ENCODE measurements around the gene SCAPER.

Gene SCAPER

DNA sequence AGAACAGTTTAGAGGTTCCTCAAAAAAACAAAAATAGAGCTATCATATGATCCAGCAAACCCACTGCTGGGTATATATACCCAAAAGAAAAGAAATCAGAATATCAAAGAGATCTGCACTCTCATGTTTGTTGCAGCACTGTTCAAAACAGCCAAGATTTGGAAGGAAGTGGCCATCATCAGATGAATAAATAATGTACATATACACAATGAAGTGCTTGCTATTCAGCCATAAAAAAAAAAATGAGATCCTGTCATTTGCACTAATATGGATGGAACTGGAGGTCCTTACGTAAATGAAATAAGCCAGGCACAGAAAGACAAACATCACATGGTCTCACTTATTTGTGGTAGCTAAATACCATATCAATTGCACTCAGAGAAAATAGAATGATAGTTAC, 58.4 kb downstream of the SCAPER start:
- Histone ChIP-seq H3K4me1 (ENCODE audit: control insufficient read depth in 1 of 2, insufficient read depth in 1 of 2, low read depth in 1 of 2, low read length in 1 of 2) (no peaks in the 10 kb centered on the region), H3K4me3 (ENCODE audit: low read depth in 1 of 2, low read length in 1 of 2) (no peak overlapping the region), H3K27ac (no peak overlapping the region), H3K27me3 (no peaks in the 10 kb centered on the region), H3K36me3 (no peaks in the 10 kb centered on the region), H3K9me3 (peaks cover 3% of the 10 kb centered on the region)
- TF ChIP-seq, protein P1, sequence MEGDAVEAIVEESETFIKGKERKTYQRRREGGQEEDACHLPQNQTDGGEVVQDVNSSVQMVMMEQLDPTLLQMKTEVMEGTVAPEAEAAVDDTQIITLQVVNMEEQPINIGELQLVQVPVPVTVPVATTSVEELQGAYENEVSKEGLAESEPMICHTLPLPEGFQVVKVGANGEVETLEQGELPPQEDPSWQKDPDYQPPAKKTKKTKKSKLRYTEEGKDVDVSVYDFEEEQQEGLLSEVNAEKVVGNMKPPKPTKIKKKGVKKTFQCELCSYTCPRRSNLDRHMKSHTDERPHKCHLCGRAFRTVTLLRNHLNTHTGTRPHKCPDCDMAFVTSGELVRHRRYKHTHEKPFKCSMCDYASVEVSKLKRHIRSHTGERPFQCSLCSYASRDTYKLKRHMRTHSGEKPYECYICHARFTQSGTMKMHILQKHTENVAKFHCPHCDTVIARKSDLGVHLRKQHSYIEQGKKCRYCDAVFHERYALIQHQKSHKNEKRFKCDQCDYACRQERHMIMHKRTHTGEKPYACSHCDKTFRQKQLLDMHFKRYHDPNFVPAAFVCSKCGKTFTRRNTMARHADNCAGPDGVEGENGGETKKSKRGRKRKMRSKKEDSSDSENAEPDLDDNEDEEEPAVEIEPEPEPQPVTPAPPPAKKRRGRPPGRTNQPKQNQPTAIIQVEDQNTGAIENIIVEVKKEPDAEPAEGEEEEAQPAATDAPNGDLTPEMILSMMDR (IDR thresholded peaks at IDR 0.05), result no peak

DNA sequence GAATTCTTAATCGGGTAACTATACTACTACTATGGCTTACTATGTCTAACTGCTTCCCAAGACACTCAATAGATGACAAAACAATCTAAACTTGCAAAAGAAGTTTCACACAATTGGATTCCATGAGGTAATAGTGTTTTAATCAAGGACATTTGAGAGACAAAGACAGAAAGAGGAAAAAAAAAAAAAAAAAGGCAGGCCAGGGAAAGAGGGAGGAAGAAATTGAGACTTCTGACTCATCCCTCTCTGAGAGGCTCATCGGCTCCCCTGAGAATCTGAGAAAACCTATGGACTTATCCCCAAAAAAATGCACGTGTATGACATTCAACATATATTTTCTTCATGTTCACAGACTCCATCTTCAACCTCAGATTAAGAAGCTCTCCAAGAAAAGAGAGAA, 61.0 kb downstream of the SCAPER start:
- H3K27ac ChIP-seq, result no peak overlapping the region
- no peaks in the 10 kb centered on the region for H3K4me1 ChIP-seq (ENCODE audit: control insufficient read depth in 1 of 2, insufficient read depth in 1 of 2, low read depth in 1 of 2, low read length in 1 of 2)
- no peak overlapping the region for H3K4me3 ChIP-seq (ENCODE audit: low read depth in 1 of 2, low read length in 1 of 2)
- no peaks in the 10 kb centered on the region for H3K27me3 ChIP-seq
- H3K9me3 ChIP-seq, result no peaks in the 10 kb centered on the region
- H3K36me3 ChIP-seq, result no peaks in the 10 kb centered on the region
- TF ChIP-seq, protein P1 (IDR thresholded peaks at IDR 0.05), result no peak

DNA sequence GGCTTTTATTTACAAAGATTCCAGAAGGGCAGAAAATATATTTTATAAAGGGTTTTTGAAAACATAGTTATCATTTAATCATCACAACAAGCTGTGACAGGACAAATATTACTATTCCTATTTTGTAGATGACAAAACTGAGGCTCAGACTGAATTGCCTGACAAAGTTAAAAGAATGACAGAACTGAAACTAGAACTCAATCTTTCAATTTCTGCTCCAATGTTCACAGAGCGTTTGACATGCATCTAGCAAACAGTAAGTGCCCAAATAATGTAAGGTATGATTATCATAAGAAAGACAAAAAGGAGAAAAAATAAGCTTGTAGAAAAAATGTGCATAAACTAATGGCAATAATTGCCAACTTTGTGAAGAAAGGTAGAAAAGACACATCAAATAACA, 61.9 kb downstream of the SCAPER start:
- Histone ChIP-seq H3K27ac (no peak overlapping the region), H3K36me3 (no peaks in the 10 kb centered on the region), H3K4me3 (ENCODE audit: low read depth in 1 of 2, low read length in 1 of 2) (no peak overlapping the region), H3K9me3 (no peaks in the 10 kb centered on the region), H3K27me3 (no peaks in the 10 kb centered on the region), H3K4me1 (ENCODE audit: control insufficient read depth in 1 of 2, insufficient read depth in 1 of 2, low read depth in 1 of 2, low read length in 1 of 2) (no peaks in the 10 kb centered on the region)
- TF ChIP-seq, protein P1 (IDR thresholded peaks at IDR 0.05), result no peak

DNA sequence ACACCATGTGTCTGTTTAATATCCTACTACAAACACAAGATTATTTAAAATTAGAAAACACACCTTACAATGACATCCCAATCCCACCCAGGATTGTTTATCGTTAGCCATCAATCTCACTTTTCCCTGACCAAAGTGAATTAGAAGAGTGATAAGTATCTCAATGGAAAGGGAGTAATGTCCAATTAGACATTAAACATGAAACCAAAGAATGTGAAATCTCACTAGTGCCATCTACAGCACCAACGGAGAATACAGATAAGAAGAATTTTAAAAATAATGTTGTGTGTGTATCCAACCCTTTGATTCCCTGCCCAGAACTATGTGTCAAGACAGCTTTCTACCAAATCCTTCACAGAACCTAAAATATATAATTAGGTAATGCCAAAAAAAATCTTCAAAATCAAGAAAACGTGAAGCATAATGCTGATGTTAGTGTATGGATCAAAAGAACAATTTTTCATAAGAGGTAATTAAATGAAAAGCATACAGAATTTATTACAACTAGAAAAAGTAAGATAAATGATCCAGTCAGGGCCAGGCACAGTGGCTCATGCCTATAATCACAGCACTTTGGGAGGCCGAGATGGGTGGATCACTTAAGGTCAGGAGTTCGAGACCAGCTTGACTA, 64.2 kb downstream of the SCAPER start:
- TF ChIP-seq, protein P1 (IDR thresholded peaks at IDR 0.05), result no peak
- no peaks in the 10 kb centered on the region for H3K27me3 ChIP-seq
- H3K36me3 ChIP-seq, result no peaks in the 10 kb centered on the region
- H3K27ac ChIP-seq, result no peak overlapping the region
- no peaks in the 10 kb centered on the region for H3K4me1 ChIP-seq (ENCODE audit: control insufficient read depth in 1 of 2, insufficient read depth in 1 of 2, low read depth in 1 of 2, low read length in 1 of 2)
- no peaks in the 10 kb centered on the region for H3K9me3 ChIP-seq
- H3K4me3 ChIP-seq (ENCODE audit: low read depth in 1 of 2, low read length in 1 of 2), result no peak overlapping the region

DNA sequence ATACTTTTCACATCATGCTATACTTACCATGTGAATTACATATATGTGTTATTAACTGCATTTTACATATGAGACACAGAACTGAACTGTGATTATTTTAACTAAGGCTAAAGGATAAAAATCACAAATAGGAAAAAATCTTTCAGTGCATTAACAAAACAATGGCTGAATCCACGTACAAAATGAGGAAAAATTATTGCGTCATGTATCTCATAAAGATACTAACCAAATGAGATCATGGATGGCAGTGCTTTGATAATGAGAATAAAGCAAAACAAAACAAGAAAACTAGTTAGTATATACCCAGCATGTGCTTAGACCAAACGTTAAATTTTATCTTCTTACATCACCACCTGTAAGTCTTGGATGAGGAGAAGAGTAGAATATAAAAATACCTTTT, 66.0 kb downstream of the SCAPER start:
- TF ChIP-seq, protein P1 (IDR thresholded peaks at IDR 0.05), result no peak
- H3K4me3 ChIP-seq (ENCODE audit: low read depth in 1 of 2, low read length in 1 of 2), result no peak overlapping the region
- no peaks in the 10 kb centered on the region for H3K36me3 ChIP-seq
- H3K27ac ChIP-seq, result no peak overlapping the region
- H3K9me3 ChIP-seq, result no peaks in the 10 kb centered on the region
- H3K27me3 ChIP-seq, result no peaks in the 10 kb centered on the region
- H3K4me1 ChIP-seq (ENCODE audit: control insufficient read depth in 1 of 2, insufficient read depth in 1 of 2, low read depth in 1 of 2, low read length in 1 of 2), result no peaks in the 10 kb centered on the region

DNA sequence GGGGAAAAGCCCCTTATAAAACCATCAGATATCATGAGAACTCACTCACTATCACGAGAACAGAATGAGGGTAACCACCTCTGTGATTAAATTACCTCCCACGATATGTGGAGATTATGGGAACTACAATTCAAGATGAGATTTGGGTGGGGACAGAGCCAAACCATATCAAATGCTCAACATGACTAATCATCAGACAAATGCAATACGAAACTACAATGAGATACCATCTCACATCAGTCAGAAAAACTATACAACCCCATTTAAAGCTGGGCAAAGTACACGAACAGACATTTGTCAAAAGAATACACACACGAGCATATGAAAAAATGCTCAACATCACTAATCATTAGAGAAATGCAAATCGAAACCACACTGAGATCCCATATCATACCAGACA, 67.7 kb downstream of the SCAPER start:
- Histone ChIP-seq H3K9me3 (no peaks in the 10 kb centered on the region), H3K27ac (no peak overlapping the region), H3K36me3 (no peaks in the 10 kb centered on the region), H3K27me3 (no peaks in the 10 kb centered on the region), H3K4me3 (ENCODE audit: low read depth in 1 of 2, low read length in 1 of 2) (no peak overlapping the region), H3K4me1 (ENCODE audit: control insufficient read depth in 1 of 2, insufficient read depth in 1 of 2, low read depth in 1 of 2, low read length in 1 of 2) (no peaks in the 10 kb centered on the region)
- TF ChIP-seq, protein P1 (IDR thresholded peaks at IDR 0.05), result no peak

Data from neutrophil (primary cell).